AG04450 (cell line): Measurements from ENCODE around the gene MARS1. TPM values are rescaled to one million over a fixed set of nuclear protein-coding genes. Genes with fewer than 3 reads are reported as not detected.
"Not testable (repeated sequence)": the region's sequence is repeated elsewhere in the genome, so short reads cannot be mapped to it uniquely, and the experiment has no call there.

Source experiments
- CTCF ChIA-PET: fragments of 300-600, 350-600 bp; formaldehyde crosslinking; extraction: SDS; loops from one replicate; lab custom pipeline; 2022; ENCODE audit warnings: antibody characterized with exemption, inconsistent platforms; lab: Charles Lee
- POLR2A ChIA-PET: fragments of 350-600 bp; formaldehyde crosslinking; extraction: SDS; loops from one replicate; lab custom pipeline; 2021; ENCODE audit warnings: antibody characterized with exemption, inconsistent platforms; lab: Yijun Ruan, JAX
- DNase-seq: peaks from one replicate; pipeline ENCODE4 v3.0.0-alpha.2; 2011; ENCODE audit warnings: low read depth, low spot score
- H3K27ac ChIP-seq: one replicate; pipeline ENCODE4 v1.5.1; 2012; ENCODE audit warnings: low read depth, low read length, control low read depth
- H3K27me3 ChIP-seq: one replicate; pipeline ENCODE4 v1.6.0; 2012; ENCODE audit warnings: low read length; ENCODE audit not compliant: control insufficient read depth, insufficient read depth
- H3K4me3 ChIP-seq: 2 replicates; pipeline ENCODE4 v1.5.1; 2011; ENCODE audit warnings: mild to moderate bottlenecking, low read depth, low read length, control low read depth
- H3K9me3 ChIP-seq: 2 replicates; pipeline ENCODE4 v1.5.1; 2012; ENCODE audit warnings: low read length; ENCODE audit not compliant: control insufficient read depth, insufficient read depth
- polyA plus RNA-seq: library from polyadenylated mRNA; depleted of rRNA; stranded (reverse); fragments of >200 nt; gene quantifications from 2 replicates; pipeline ENCODE4 v1.2.3, GENCODE V29; 2011
- TF ChIP-seq, protein P1 (sequence below): IDR thresholded peaks from 2 replicates; pipeline ENCODE4 v1.5.1; 2011; ENCODE audit warnings: low read depth, low read length, control low read depth, inconsistent platforms

The MARS1 gene
- polyA plus RNA-seq, 1 experiment, result 236 TPM

DNA sequence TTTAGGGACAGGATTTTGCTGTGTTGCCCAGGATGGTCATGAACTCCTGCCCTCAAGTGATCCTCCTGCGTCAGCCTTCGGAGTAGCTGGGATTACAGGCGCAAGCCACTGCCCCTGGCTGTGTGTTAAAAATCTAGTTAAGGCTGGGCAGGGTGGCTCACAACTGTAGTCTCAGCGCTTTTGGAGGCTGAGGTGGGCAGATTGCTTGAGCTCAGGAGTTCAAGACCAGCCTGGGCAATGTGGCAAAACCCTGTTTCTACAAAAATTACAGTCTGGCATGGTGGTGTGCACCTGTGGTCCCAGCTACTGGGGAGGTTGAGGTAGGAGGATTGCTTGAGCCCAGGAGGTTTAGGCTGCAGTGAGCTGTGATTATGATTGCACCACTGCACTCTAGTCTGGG, 23.3 kb downstream of the MARS1 start:
- ChIA-PET CTCF (no interaction called here), POLR2A (no interaction called here)
- TF ChIP-seq, protein P1, sequence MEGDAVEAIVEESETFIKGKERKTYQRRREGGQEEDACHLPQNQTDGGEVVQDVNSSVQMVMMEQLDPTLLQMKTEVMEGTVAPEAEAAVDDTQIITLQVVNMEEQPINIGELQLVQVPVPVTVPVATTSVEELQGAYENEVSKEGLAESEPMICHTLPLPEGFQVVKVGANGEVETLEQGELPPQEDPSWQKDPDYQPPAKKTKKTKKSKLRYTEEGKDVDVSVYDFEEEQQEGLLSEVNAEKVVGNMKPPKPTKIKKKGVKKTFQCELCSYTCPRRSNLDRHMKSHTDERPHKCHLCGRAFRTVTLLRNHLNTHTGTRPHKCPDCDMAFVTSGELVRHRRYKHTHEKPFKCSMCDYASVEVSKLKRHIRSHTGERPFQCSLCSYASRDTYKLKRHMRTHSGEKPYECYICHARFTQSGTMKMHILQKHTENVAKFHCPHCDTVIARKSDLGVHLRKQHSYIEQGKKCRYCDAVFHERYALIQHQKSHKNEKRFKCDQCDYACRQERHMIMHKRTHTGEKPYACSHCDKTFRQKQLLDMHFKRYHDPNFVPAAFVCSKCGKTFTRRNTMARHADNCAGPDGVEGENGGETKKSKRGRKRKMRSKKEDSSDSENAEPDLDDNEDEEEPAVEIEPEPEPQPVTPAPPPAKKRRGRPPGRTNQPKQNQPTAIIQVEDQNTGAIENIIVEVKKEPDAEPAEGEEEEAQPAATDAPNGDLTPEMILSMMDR, result no peak
- no peak overlapping the region for H3K4me3 ChIP-seq
- H3K27me3 ChIP-seq, result no peaks in the 10 kb centered on the region
- no peak for DNase-seq
- H3K9me3 ChIP-seq, result no peaks in the 10 kb centered on the region
- no peak overlapping the region for H3K27ac ChIP-seq

DNA sequence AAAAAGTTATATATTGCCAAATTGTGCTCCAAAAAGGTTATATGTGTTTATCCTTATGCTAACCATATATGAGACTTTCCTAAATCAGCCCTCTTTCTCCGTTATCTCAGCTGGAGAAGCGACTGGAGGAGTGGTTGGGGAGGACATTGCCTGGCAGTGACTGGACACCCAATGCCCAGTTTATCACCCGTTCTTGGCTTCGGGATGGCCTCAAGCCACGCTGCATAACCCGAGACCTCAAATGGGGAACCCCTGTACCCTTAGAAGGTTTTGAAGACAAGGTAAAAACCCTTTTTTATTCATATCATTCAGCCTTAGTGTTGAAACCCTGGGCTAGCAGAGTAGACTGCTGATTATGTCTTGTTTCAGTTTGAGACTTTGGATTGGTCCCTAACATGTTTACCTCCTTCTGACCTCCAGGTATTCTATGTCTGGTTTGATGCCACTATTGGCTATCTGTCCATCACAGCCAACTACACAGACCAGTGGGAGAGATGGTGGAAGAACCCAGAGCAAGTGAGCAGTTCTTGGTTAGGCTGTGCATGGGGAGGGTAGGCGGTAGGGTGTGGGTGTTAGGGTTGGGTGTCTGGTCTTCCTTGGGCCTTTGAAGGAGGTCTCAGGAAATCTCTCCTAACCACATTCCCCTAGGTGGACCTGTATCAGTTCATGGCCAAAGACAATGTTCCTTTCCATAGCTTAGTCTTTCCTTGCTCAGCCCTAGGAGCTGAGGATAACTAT, 23.9 kb downstream of the MARS1 start:
- ChIA-PET POLR2A (interaction anchor here (0.5 kb wide), 1 partner anchor 18 kb away, joined by 4 read pairs; no protein-coding TSS in a partner anchor), CTCF (interaction anchor here (0.6 kb wide), 1 partner anchor 1468 kb away, joined by 3 read pairs; no protein-coding TSS in a partner anchor)
- TF ChIP-seq, protein P1, result no peak
- H3K27ac ChIP-seq, result peak overlapping the region; percentile 21
- no peaks in the 10 kb centered on the region for H3K9me3 ChIP-seq
- no peak overlapping the region for H3K4me3 ChIP-seq
- H3K27me3 ChIP-seq, result no peaks in the 10 kb centered on the region
- DNase-seq, result no peak

DNA sequence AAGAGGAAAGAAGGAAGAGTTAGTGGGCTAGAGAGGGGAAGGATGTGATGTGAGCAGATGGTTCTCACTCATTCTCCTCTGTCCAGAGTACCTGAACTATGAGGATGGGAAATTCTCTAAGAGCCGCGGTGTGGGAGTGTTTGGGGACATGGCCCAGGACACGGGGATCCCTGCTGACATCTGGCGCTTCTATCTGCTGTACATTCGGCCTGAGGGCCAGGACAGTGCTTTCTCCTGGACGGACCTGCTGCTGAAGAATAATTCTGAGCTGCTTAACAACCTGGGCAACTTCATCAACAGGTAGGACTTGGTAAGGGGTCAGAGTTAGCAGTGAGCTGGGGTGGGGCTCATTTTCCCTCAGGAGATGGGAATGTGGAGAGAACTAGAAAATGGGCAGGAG, 24.8 kb downstream of the MARS1 start:
- TF ChIP-seq, protein P1, result no peak
- Histone ChIP-seq H3K27me3 (no peaks in the 10 kb centered on the region), H3K27ac (no peak overlapping the region), H3K9me3 (no peaks in the 10 kb centered on the region), H3K4me3 (no peak overlapping the region)
- CTCF ChIA-PET, result interaction anchor here (0.6 kb wide), 1 partner anchor 1469 kb away, joined by 3 read pairs; no protein-coding TSS in a partner anchor
- POLR2A ChIA-PET, result no interaction called here
- DNase-seq, result no peak

DNA sequence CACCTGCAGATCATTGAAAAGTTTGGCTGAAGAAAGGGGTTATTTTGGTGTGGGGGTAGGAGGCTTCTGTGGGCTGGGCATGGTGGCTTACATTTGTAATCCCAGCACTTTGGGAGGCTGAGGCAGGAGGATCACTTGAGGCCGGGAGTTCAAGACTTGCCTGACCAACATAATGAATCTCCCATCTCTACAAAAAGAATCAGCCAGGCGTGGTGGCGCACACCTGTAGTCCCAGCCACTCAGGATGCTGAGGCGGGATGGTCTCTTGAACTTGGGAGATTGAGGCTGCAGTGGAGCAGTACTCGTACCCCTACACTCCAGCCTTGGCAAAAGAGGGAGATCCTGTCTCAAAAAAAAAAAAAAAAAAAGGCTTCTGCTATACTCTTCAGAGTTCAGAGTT, 25.4 kb downstream of the MARS1 start:
- Histone ChIP-seq H3K27ac (no peak overlapping the region), H3K9me3 (no peaks in the 10 kb centered on the region), H3K4me3 (no peak overlapping the region), H3K27me3 (no peaks in the 10 kb centered on the region)
- ChIA-PET CTCF (no interaction called here), POLR2A (interaction anchor here (0.7 kb wide), 1 partner anchor 13 kb away, joined by 3 read pairs; no protein-coding TSS in a partner anchor)
- TF ChIP-seq, protein P1, result no peak
- DNase-seq, result no peak

DNA sequence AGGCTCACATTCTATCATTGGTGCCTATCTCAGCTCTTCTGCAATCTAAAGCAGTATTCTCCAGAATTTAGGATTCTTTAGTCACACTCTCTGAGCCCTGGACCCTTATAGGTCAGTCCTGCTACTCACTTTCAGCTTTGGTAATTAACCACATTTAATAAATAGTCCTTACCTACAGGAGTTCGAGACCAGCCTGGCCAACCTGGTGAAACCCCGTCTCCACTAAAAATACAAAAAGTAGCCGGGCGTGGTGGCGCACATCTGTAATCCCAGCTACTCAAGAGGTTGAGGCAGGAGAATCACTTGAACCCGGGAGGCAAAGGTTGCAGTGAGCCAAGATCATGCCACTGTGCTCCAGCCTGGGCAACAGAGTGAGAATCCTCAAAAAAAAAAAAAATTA, 25.8 kb downstream of the MARS1 start:
- ChIA-PET POLR2A (interaction anchor here (0.6 to 0.7 kb wide), 2 partner anchors 9 to 13 kb away, joined by 3 to 10 read pairs; no protein-coding TSS in a partner anchor), CTCF (interaction anchor here (0.6 kb wide), 1 partner anchor 149 kb away, joined by 4 read pairs; no protein-coding TSS in a partner anchor)
- not testable (repeated sequence) for DNase-seq, H3K9me3 ChIP-seq, H3K27me3 ChIP-seq, H3K27ac ChIP-seq, H3K4me3 ChIP-seq

DNA sequence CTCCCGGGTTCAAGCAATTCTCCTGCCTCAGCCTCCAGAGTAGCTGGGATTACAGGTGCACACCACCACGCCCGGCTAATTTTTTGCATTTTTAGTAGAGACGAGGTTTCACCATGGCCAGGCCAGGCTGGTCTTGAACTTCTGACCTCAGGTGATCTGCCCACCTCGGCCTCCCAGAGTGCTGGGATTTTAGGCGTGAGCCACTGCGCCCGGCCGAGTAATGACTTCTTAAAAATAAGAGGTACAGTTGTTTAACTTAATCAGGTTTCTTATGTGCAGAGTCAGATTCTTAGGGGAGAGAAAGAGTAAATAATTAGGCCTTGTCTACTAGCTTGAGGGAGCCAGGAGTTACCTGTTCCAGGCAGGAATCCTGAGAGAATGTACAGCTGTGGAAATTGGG, 26.4 kb downstream of the MARS1 start:
- ChIA-PET POLR2A (interaction anchor here (0.6 to 0.7 kb wide), 2 partner anchors 9 to 13 kb away, joined by 3 to 10 read pairs; no protein-coding TSS in a partner anchor), CTCF (interaction anchor here (0.6 kb wide), 1 partner anchor 149 kb away, joined by 4 read pairs; no protein-coding TSS in a partner anchor)
- H3K9me3 ChIP-seq, H3K4me3 ChIP-seq, H3K27ac ChIP-seq, H3K27me3 ChIP-seq, DNase-seq: not testable (repeated sequence)
